HUES64 (cell line): ENCODE results near the gene MAD2L2.

Experiments
- H3K27ac ChIP-seq: 2 replicates; pipeline ENCODE4 v1.7.0; 2013; ENCODE audit warnings: low read depth, low read length, inconsistent platforms
- H3K27me3 ChIP-seq: 2 replicates; pipeline ENCODE4 v1.6.1; 2013; ENCODE audit warnings: mild to moderate bottlenecking, low read length; ENCODE audit not compliant: insufficient read depth
- H3K36me3 ChIP-seq: 2 replicates; pipeline ENCODE4 v1.6.1; 2013; ENCODE audit warnings: mild to moderate bottlenecking, low read length; ENCODE audit not compliant: insufficient read depth
- H3K4me1 ChIP-seq: 2 replicates; pipeline ENCODE4 v1.6.1; 2013; ENCODE audit warnings: mild to moderate bottlenecking, low read length, moderate library complexity; ENCODE audit not compliant: insufficient read depth
- H3K4me3 ChIP-seq: 2 replicates; pipeline ENCODE4 v1.5.1; 2013; ENCODE audit warnings: mild to moderate bottlenecking, low read length, moderate library complexity
- H3K9ac ChIP-seq: 2 replicates; pipeline ENCODE4 v1.6.1; 2013; ENCODE audit warnings: mild to moderate bottlenecking, low read depth, low read length
- H3K9me3 ChIP-seq: 2 replicates; pipeline ENCODE4 v1.6.1; 2013; ENCODE audit warnings: low read depth, low read length; ENCODE audit not compliant: insufficient read depth
- WGBS: fragments of 150-250, 120-280 bp; methylation state at CpG from one replicate; pipeline ENCODE4 v1.1.7; 2013; ENCODE audit warnings: missing lambda C conversion rate; 5-methylcytosine and 5-hydroxymethylcytosine counted together

The MAD2L2 gene

GRCh38 chr1:11704691-11705475 is 23.9 kb upstream of the MAD2L2 start:
- H3K9ac ChIP-seq = no peak overlapping the region
- no peaks in the 10 kb centered on the region for H3K27me3 ChIP-seq
- H3K4me1 ChIP-seq = peaks cover 39% of the 10 kb centered on the region
- peaks cover 16% of the 10 kb centered on the region; the same call in 1 of the 2 replicates for H3K36me3 ChIP-seq
- H3K9me3 ChIP-seq = no peaks in the 10 kb centered on the region
- H3K4me3 ChIP-seq = no peak overlapping the region
- WGBS = 70% methylated on average over 22 of the region's 22 CpGs
- no peak overlapping the region for H3K27ac ChIP-seq

- Histone ChIP-seq H3K27me3 (no peaks in the 10 kb centered on the region), H3K9me3 (no peaks in the 10 kb centered on the region), H3K36me3 (peaks cover 10% of the 10 kb centered on the region; the same call in 1 of the 2 replicates), H3K4me3 (no peak overlapping the region), H3K9ac (no peak overlapping the region), H3K4me1 (peaks cover 39% of the 10 kb centered on the region), H3K27ac (0 out of 2 replicates have a peak overlapping the region, but pooled peaks have one; percentile 4)
- 46% methylated on average over 11 of the region's 11 CpGs for WGBS
Measured at GRCh38 chr1:11704194-11704529, 23.2 kb upstream of the MAD2L2 start.

DNA sequence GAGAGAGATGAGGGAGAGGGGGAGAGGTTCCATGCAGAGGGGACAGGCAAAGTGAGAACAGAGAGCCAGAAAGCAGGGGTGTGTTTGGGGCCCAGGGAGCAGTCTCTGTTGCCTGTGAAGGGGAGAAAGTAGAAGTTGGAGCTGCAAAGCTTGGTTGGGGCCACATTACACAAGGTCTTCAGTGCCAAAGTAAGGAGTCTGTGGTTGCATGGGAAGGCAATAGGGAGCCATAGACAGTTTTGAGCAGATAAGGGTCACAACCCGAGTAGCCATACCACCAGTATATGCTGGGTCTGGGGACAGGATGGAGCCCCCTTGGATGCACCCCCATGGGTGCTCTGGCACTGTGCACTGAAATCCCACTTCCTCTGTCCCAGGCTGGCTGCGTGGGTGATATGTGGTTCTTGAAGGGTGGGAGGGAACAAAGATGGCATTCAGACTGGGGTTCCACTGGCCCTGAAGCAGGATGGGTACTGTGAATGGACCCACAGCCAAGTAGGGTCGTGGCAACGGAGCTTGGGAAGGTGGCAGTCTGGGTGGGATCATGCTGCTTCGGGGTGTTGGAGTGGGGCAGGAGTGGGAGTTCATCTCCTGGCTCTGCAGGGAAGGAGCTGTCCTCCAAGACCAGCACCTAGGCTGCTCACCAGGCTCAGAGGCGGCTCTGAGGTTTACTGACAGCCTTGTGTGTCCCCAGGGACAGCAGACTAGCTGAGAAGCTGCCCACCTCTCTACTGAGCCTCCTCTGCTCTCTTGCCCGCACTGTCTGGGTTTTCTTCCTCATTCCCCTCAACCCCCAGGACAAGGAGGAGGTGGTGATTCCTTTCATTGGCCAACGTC is 22.6 kb upstream of the MAD2L2 start:
- H3K27me3 ChIP-seq = no peaks in the 10 kb centered on the region
- peaks cover 4% of the 10 kb centered on the region; the same call in 1 of the 2 replicates for H3K36me3 ChIP-seq
- no peak overlapping the region for H3K4me3 ChIP-seq
- WGBS = 65% methylated on average over 8 of the region's 8 CpGs
- H3K9me3 ChIP-seq = no peaks in the 10 kb centered on the region
- 0 out of 2 replicates have a peak overlapping the region, but pooled peaks have one; percentile 4 for H3K27ac ChIP-seq
- H3K9ac ChIP-seq = no peak overlapping the region
- H3K4me1 ChIP-seq = peaks cover 39% of the 10 kb centered on the region

- Histone ChIP-seq H3K27me3 (no peaks in the 10 kb centered on the region), H3K36me3 (0 out of 2 replicates have a peak, but pooled peaks cover 3% of the 10 kb centered on the region), H3K4me3 (no peak overlapping the region), H3K27ac (no peak overlapping the region; the same call in 1 of the 2 replicates), H3K9ac (no peak overlapping the region), H3K9me3 (no peaks in the 10 kb centered on the region), H3K4me1 (peaks cover 37% of the 10 kb centered on the region)
- 90% methylated on average over 15 of the region's 15 CpGs for WGBS
Measured at GRCh38 chr1:11701981-11702803, 21.2 kb upstream of the MAD2L2 start.

DNA sequence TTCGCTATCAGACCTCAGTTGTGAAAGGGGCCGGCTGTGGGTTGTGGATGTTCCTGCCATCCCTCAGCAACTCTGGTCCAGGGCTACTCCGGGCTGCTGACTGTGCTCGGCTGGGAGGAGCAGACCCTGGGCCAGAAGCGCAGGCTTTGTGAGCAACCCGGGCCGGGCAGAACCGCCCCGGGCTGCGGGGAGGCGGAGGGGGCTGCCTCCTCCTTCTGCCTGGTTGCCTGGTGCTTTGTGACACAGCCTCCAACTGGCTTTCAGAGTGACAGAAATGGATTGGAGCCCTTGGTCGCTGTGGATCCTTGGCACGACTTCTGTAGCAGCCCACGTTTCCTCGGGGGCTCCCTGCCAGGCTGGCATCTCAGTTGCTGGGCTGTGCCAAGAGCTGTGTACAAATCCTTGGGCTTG is 20.6 kb upstream of the MAD2L2 start:
- Histone ChIP-seq H3K27me3 (no peaks in the 10 kb centered on the region), H3K9me3 (no peaks in the 10 kb centered on the region), H3K4me3 (no peak overlapping the region), H3K4me1 (peaks cover 35% of the 10 kb centered on the region), H3K9ac (no peak overlapping the region), H3K36me3 (0 out of 2 replicates have a peak, but pooled peaks cover 3% of the 10 kb centered on the region), H3K27ac (peak overlapping the region; percentile 47; the same call in 1 of the 2 replicates)
- 74% methylated on average over 15 of the region's 15 CpGs for WGBS

DNA sequence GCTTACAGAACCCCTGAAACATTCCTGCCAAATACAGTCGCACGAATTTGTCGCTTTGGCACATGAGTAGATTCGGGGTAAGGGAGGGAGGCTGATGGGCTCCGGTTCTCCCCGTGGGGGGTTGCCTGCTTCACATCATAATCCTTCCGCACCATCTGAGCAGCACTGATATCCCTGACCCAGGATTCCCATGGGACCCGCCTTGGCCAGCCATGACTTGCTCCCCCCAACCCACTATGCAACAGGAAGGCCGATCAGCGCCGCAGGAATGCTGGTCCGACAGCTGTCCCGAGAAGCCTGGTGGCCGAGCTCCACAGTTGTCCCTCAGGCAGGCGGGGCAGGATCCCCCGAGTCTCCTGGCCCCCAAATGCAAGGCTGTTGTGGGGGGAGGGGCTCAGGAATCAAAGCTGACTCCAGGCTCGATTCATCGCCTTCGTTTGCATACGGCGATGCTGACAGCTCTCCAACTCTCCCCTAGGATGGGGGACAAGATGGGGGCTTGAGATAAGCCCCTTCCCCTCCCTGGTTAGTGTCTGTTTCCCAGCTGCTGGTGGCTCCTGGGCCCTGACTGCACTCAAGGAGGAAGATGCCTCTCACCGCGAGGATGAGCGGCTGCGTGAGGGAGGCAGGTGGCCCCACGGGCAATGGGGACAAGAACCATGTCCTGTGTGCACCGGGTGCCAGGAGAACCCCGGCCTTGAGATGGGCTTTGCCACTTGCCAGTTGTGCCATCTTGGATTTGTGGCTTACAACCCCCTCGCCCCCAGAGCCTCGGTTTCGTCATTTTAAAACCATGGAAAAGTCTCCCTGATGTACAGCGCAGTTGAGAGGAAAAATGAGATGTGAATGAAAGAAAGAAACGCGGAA is 19.9 kb upstream of the MAD2L2 start:
- Histone ChIP-seq H3K4me1 (peaks cover 35% of the 10 kb centered on the region), H3K9me3 (no peaks in the 10 kb centered on the region), H3K27me3 (no peaks in the 10 kb centered on the region), H3K4me3 (no peak overlapping the region), H3K36me3 (0 out of 2 replicates have a peak, but pooled peaks cover 3% of the 10 kb centered on the region), H3K9ac (no peak overlapping the region), H3K27ac (no peak overlapping the region; the same call in 1 of the 2 replicates)
- WGBS = 64% methylated on average over 31 of the region's 34 CpGs

DNA sequence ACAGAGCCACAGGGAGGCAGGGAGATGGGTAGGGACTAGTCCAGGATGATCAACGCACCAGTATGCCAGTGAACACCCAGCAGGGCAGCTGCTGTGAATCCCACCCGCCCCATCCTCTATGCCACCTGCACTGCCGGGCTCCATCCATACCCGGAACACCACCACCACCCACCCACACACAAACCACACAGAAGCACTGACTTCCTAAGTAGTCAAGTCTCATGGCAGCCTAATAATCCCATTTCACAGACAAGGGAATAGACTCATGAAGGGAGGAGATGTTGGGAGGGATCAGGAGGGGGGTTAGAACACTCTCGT is 16.9 kb upstream of the MAD2L2 start:
- WGBS = 81% methylated on average over 5 of the region's 5 CpGs
- H3K27ac ChIP-seq = no peak overlapping the region
- 0 out of 2 replicates have a peak, but pooled peaks cover 3% of the 10 kb centered on the region for H3K36me3 ChIP-seq
- no peak overlapping the region for H3K9ac ChIP-seq
- H3K4me3 ChIP-seq = no peak overlapping the region
- H3K27me3 ChIP-seq = no peaks in the 10 kb centered on the region
- H3K9me3 ChIP-seq = no peaks in the 10 kb centered on the region
- H3K4me1 ChIP-seq = peaks cover 31% of the 10 kb centered on the region

DNA sequence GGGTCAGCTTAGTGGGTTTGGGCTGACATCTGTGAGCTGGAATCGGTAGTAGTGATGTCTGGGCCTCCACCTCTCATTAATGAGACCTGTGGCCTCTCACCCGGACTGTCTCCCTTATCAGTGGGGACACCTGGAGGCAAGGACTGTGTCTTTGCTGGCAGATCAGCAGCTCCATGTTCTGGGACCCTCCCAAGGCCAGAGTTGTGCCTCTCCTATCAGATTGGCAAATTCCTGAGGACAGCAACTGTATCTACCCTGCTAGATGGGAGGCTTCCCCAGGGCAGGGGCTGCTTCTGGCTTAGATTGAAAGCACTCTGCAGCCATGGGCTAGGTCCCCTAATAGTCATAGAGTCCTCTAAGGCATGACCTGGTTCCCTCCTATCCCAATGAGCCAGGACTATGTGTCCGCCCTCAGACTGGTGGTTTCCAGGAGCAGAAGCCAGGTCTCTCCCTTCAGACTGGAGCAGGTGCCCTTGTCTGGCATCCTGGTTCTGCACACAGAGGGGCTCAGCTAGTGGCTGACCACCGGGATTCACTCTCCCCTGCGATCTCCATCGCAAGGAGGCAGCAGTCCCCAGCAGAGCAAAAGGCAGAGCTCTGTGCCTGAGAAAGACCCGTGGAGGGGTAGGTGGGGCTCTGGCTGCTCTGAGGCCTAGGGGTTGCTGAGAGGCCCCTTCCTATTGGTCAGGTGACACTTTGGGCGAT is 16.4 kb upstream of the MAD2L2 start:
- Histone ChIP-seq H3K4me3 (no peak overlapping the region), H3K9ac (no peak overlapping the region), H3K4me1 (peaks cover 31% of the 10 kb centered on the region), H3K36me3 (0 out of 2 replicates have a peak, but pooled peaks cover 2% of the 10 kb centered on the region), H3K27me3 (peaks cover 4% of the 10 kb centered on the region), H3K27ac (no peak overlapping the region), H3K9me3 (no peaks in the 10 kb centered on the region)
- WGBS = 76% methylated on average over 8 of the region's 8 CpGs

DNA sequence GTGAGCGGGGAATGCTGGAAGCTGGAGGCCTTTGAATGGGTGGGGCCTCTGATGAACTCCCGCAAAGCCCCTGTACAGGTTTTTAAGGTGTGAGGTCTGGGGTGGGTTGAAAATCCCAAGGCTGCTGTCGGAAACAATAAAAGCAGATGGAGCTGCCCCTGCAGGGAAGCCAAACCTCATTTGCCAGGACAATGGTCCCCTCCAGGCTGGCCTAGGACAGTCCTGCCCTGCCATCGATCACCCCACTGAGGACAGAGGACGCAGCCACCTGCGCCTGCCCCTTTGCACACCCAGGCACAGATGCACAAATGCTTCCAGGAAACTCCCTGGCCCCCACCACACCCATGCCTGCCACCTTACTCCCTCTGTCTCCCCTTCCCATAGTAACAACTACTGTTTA is 14.9 kb upstream of the MAD2L2 start:
- H3K27ac ChIP-seq = no peak overlapping the region
- H3K4me3 ChIP-seq = no peak overlapping the region
- WGBS = 79% methylated on average over 6 of the region's 6 CpGs
- H3K4me1 ChIP-seq = peaks cover 26% of the 10 kb centered on the region
- H3K27me3 ChIP-seq = peaks cover 8% of the 10 kb centered on the region
- H3K9ac ChIP-seq = no peak overlapping the region
- no peaks in the 10 kb centered on the region for H3K9me3 ChIP-seq
- H3K36me3 ChIP-seq = no peaks in the 10 kb centered on the region

DNA sequence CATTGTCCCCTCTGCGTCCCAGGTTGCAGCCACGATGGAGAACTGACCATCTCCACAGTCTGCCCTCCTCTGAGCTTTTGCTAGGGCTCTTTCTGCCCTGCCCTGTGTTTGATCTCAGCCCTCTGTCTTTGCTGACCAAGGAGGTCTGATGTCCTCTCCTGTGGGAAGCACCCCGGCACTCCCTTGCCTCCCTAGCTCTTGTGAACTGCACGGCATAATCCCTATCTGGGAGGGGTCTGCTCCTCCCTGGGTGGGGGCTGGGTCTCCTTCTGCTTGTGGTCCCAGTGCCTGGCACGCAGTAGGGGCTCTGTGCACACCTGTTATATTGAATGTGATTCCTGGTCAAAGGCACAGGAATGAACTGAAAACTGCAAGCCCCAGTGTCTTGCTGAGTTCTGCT is 13.0 kb upstream of the MAD2L2 start:
- H3K9me3 ChIP-seq = no peaks in the 10 kb centered on the region
- no peak overlapping the region for H3K4me3 ChIP-seq
- no peak overlapping the region for H3K27ac ChIP-seq
- H3K27me3 ChIP-seq = peaks cover 8% of the 10 kb centered on the region
- H3K9ac ChIP-seq = peak overlapping the region; percentile 18; the same call in 1 of the 2 replicates
- H3K36me3 ChIP-seq = no peaks in the 10 kb centered on the region
- H3K4me1 ChIP-seq = peaks cover 30% of the 10 kb centered on the region
- 66% methylated on average over 5 of the region's 5 CpGs for WGBS
